Cardiac fibroblast (primary cell): ENCODE results near the gene TRAF3IP3.
"Not testable (repeated sequence)": the region's sequence is repeated elsewhere in the genome, so short reads cannot be mapped to it uniquely, and the experiment has no call there.

Experiments used
- DNase-seq, 2 donors: peaks; one replicate each; pipeline versions ENCODE4 v3.0.0 to v3.0.0-alpha.2; 2010; ENCODE audit warnings: low read depth in 2 of 2
- H3K4me3 ChIP-seq, 2 donors: replicated peaks in 1 of 2; 1 replicate in 1 of 2; 2 replicates in 1 of 2; pipeline ENCODE4 v1.5.1; 2011; ENCODE audit warnings: low read depth in 2 of 2, low read length in 2 of 2, mild to moderate bottlenecking in 2 of 2, moderate library complexity in 1 of 2
- CTCF ChIP-seq: IDR thresholded peaks from one replicate; pipeline ENCODE4 v1.5.1; 2011; ENCODE audit warnings: low read depth, mild to moderate bottlenecking, low read length, inconsistent platforms

TRAF3IP3 gene

GRCh38 chr1:209786146-209786545 lies 30.3 kb downstream of the TRAF3IP3 start:
- DNase-seq, result no peak
- no peak overlapping the region for H3K4me3 ChIP-seq
- TF ChIP-seq CTCF, result no peak

GRCh38 chr1:209787551-209787950 lies 31.7 kb downstream of the TRAF3IP3 start:
- DNase-seq, result peak in 1 of 2 donors; percentile 59
- TF ChIP-seq CTCF, result no peak
- H3K4me3 ChIP-seq, result no peak overlapping the region

- no peak overlapping the region for H3K4me3 ChIP-seq
- TF ChIP-seq CTCF, result no peak
- DNase-seq, result no peak
These were observed 33.4 kb downstream of the TRAF3IP3 start for GRCh38 chr1:209789245-209789644.

- DNase-seq, result no peak
- no peak for TF ChIP-seq CTCF
- H3K4me3 ChIP-seq, result no peak overlapping the region
These were observed 34.7 kb downstream of the TRAF3IP3 start for GRCh38 chr1:209790286-209791193.

- no peak for DNase-seq
- no peak overlapping the region for H3K4me3 ChIP-seq
- TF ChIP-seq CTCF, result no peak
These were observed 36.1 kb downstream of the TRAF3IP3 start for GRCh38 chr1:209791920-209792319.

- DNase-seq, H3K4me3 ChIP-seq: not testable (repeated sequence)
These were observed 37.9 kb downstream of the TRAF3IP3 start for GRCh38 chr1:209793711-209794110.

GRCh38 chr1:209797978-209798639 lies 42.3 kb downstream of the TRAF3IP3 start:
- DNase-seq, result no peak
- no peak overlapping the region for H3K4me3 ChIP-seq
- no peak for TF ChIP-seq CTCF
